Liver (tissue), 3 donors: ENCODE data around the gene LIMS3.
"Not testable (repeated sequence)": the region's sequence is repeated elsewhere in the genome, so short reads cannot be mapped to it uniquely, and the experiment has no call there.

Experiments
- ATF3 ChIP-seq: IDR thresholded peaks from 2 replicates; pipeline ENCODE4 v1.6.1; 2016; ENCODE audit warnings: antibody characterized with exemption
- GABPA ChIP-seq, 2 donors: IDR thresholded peaks in 1 of 2; conservative IDR thresholded peaks in 1 of 2; 2 replicates each; pipeline ENCODE4 v1.6.1; 2016; ENCODE audit warnings: antibody characterized with exemption in 2 of 2, mild to moderate bottlenecking in 1 of 2, moderate library complexity in 1 of 2
- HNF4A ChIP-seq, 2 donors: conservative IDR thresholded peaks; 2 replicates each; pipeline ENCODE4 v1.6.1; 2016; ENCODE audit warnings: antibody characterized with exemption in 2 of 2, mild to moderate bottlenecking in 2 of 2
- JUND ChIP-seq, 2 donors: IDR thresholded peaks; 2 replicates each; pipeline ENCODE4 v1.6.1; 2016; ENCODE audit warnings: antibody characterized with exemption in 2 of 2
- MAX ChIP-seq: IDR thresholded peaks from 2 replicates; pipeline ENCODE4 v1.6.1; 2016; ENCODE audit warnings: antibody characterized with exemption
- TF ChIP-seq, protein P1 (sequence below): fragments of 150-350 bp; IDR thresholded peaks from 2 replicates; pipeline ENCODE4 v1.5.1; 2017; ENCODE audit warnings: improper control_type of control experiment, low read depth, low read length; ENCODE audit not compliant: missing input control
- TF ChIP-seq, protein P2 (sequence below): IDR thresholded peaks from 2 replicates; pipeline ENCODE4 v1.6.1; 2016; ENCODE audit warnings: antibody characterized with exemption, mild to moderate bottlenecking
- donor health status: healthy.
- donor health status: healthy.

- TF ChIP-seq, protein P1, sequence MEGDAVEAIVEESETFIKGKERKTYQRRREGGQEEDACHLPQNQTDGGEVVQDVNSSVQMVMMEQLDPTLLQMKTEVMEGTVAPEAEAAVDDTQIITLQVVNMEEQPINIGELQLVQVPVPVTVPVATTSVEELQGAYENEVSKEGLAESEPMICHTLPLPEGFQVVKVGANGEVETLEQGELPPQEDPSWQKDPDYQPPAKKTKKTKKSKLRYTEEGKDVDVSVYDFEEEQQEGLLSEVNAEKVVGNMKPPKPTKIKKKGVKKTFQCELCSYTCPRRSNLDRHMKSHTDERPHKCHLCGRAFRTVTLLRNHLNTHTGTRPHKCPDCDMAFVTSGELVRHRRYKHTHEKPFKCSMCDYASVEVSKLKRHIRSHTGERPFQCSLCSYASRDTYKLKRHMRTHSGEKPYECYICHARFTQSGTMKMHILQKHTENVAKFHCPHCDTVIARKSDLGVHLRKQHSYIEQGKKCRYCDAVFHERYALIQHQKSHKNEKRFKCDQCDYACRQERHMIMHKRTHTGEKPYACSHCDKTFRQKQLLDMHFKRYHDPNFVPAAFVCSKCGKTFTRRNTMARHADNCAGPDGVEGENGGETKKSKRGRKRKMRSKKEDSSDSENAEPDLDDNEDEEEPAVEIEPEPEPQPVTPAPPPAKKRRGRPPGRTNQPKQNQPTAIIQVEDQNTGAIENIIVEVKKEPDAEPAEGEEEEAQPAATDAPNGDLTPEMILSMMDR: not testable (repeated sequence)
- not testable (repeated sequence) for TF ChIP-seq JUND (IDR thresholded peaks at IDR 0.05); ATF3; MAX; GABPA (IDR thresholded peaks at IDR 0.05 in 1 of 2, conservative IDR thresholded peaks at IDR 0.05 in 1 of 2); HNF4A (conservative IDR thresholded peaks at IDR 0.05)
- TF ChIP-seq, protein P2, sequence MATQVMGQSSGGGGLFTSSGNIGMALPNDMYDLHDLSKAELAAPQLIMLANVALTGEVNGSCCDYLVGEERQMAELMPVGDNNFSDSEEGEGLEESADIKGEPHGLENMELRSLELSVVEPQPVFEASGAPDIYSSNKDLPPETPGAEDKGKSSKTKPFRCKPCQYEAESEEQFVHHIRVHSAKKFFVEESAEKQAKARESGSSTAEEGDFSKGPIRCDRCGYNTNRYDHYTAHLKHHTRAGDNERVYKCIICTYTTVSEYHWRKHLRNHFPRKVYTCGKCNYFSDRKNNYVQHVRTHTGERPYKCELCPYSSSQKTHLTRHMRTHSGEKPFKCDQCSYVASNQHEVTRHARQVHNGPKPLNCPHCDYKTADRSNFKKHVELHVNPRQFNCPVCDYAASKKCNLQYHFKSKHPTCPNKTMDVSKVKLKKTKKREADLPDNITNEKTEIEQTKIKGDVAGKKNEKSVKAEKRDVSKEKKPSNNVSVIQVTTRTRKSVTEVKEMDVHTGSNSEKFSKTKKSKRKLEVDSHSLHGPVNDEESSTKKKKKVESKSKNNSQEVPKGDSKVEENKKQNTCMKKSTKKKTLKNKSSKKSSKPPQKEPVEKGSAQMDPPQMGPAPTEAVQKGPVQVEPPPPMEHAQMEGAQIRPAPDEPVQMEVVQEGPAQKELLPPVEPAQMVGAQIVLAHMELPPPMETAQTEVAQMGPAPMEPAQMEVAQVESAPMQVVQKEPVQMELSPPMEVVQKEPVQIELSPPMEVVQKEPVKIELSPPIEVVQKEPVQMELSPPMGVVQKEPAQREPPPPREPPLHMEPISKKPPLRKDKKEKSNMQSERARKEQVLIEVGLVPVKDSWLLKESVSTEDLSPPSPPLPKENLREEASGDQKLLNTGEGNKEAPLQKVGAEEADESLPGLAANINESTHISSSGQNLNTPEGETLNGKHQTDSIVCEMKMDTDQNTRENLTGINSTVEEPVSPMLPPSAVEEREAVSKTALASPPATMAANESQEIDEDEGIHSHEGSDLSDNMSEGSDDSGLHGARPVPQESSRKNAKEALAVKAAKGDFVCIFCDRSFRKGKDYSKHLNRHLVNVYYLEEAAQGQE: not testable (repeated sequence)
Measured at GRCh38 chr2:109882112-109882511, 16.4 kb upstream of the LIMS3 start.
